RWPE1 (cell line): Measurements from ENCODE around the gene PASD1.

ENCODE experiments used
- CTCF ChIA-PET: fragments of 350-600 bp; sonication (Branson Sonifier 250); formaldehyde crosslinking; extraction: SDS; loops from one replicate; lab custom pipeline; 2021; lab: Yijun Ruan, JAX
- POLR2A ChIA-PET: fragments of 400-600 bp; formaldehyde crosslinking; extraction: SDS; loops from one replicate; lab custom pipeline; 2020; ENCODE audit warnings: antibody characterized with exemption; ENCODE audit not compliant: low non-redundant PET; lab: Yijun Ruan, JAX
- DNase-seq: peaks from one replicate; pipeline ENCODE4 v3.0.0; 2012; ENCODE audit warnings: low spot score
- H3K27ac ChIP-seq: fragments of 450-650 bp; 2 replicates; pipeline ENCODE4 v1.5.1; 2017
- CTCF ChIP-seq: fragments of 450-650 bp; conservative IDR thresholded peaks from 2 replicates; pipeline ENCODE4 v1.5.1; 2017; ENCODE audit warnings: low read depth, mild to moderate bottlenecking

PASD1 gene

GRCh38 chrX:151700581-151700980, 137.1 kb downstream of the PASD1 start:
- POLR2A ChIA-PET: no interaction called here
- no peak overlapping the region for H3K27ac ChIP-seq
- CTCF ChIA-PET: no interaction called here
- no peak for DNase-seq
- no peak for TF ChIP-seq CTCF

GRCh38 chrX:151701071-151701470, 137.6 kb downstream of the PASD1 start:
- POLR2A ChIA-PET: no interaction called here
- H3K27ac ChIP-seq: no peak overlapping the region
- DNase-seq: no peak
- CTCF ChIA-PET: no interaction called here
- TF ChIP-seq CTCF: no peak

GRCh38 chrX:151701531-151701930, 138.1 kb downstream of the PASD1 start:
- CTCF ChIA-PET: interaction anchor here (1.1 kb wide), 1 partner anchor 26 kb away, joined by 3 read pairs; no protein-coding TSS in a partner anchor
- DNase-seq: no peak
- POLR2A ChIA-PET: no interaction called here
- TF ChIP-seq CTCF: no peak
- no peak overlapping the region for H3K27ac ChIP-seq

GRCh38 chrX:151702026-151702714, 138.7 kb downstream of the PASD1 start:
- H3K27ac ChIP-seq: no peak overlapping the region
- no peak for TF ChIP-seq CTCF
- POLR2A ChIA-PET: no interaction called here
- DNase-seq: no peak
- CTCF ChIA-PET: interaction anchor here (1.1 kb wide), 1 partner anchor 25 kb away, joined by 3 read pairs; no protein-coding TSS in a partner anchor

GRCh38 chrX:151702741-151703340, 139.4 kb downstream of the PASD1 start:
- no peak for DNase-seq
- no peak for TF ChIP-seq CTCF
- ChIA-PET CTCF (interaction anchor here (1.1 kb wide), 1 partner anchor 24 kb away, joined by 3 read pairs; no protein-coding TSS in a partner anchor), POLR2A (no interaction called here)
- no peak overlapping the region for H3K27ac ChIP-seq

- H3K27ac ChIP-seq: no peak overlapping the region
- POLR2A ChIA-PET: no interaction called here
- peak; percentile 1 for DNase-seq
- TF ChIP-seq CTCF: no peak
- CTCF ChIA-PET: interaction anchor here (0.7 kb wide), 1 partner anchor 50 kb away, joined by 3 read pairs; no protein-coding TSS in a partner anchor
Measured at GRCh38 chrX:151703487-151703886, 140.0 kb downstream of the PASD1 start.
